Right renal pelvis (tissue), 4 donors: ENCODE data around the gene TRIM71. TPM values are rescaled to one million over a fixed set of nuclear protein-coding genes. Genes with fewer than 3 reads are reported as not detected.
A peak's percentile ranks its signal among the peaks of the same experiment; 100 is the strongest.

ENCODE experiments used
- DNase-seq, 4 donors: peaks; one replicate each; pipeline ENCODE4 v3.0.0-alpha.2; 2013; ENCODE audit warnings: low read depth in 4 of 4, low spot score in 3 of 4, missing footprints in 1 of 4
- polyA plus RNA-seq, 4 donors: library from polyadenylated mRNA; unstranded; fragments of 120-200 nt; gene quantifications; one replicate each; pipeline ENCODE4 v1.2.1, GENCODE V29; 2013; ENCODE audit not compliant: insufficient read length in 4 of 4

The TRIM71 gene
- polyA plus RNA-seq, 4 donors = 6.7 to 8.3 (median 7.2) TPM

DNA sequence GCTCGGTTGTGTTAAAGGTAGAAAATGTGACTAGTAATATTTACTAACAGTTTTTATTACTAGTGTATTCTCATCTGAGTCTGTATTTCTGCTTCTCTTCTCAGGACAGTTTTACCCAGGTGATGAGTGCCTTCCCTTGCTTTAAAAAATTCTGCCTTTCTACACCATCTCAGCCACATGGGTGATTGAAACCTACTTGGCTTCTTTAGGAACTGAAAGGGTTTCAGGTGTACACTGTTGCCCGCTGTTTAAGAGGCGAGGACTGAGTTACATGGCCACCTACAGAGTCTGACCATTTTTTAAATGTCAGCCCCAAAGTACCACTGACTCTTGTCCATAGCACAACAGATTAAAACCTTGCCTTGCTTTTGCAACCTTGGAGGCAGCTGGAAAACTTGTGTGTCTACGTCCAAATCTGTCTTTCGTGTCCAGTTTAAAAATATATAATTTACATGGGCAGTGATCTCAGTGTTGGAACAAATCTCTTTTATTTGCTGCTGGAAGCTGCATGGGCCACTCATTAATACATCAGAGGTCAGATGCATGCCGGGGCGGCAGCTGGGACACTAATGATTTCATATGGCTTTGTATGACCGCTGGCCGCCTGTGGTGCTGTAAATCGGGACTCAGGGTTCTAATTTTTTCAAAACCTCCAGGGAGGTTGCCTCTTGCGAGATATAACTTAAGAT lies 44.6 kb downstream of the TRIM71 start:
- DNase-seq = peak in 3 of 4 donors; percentile 37 to 43 (median 40)

DNA sequence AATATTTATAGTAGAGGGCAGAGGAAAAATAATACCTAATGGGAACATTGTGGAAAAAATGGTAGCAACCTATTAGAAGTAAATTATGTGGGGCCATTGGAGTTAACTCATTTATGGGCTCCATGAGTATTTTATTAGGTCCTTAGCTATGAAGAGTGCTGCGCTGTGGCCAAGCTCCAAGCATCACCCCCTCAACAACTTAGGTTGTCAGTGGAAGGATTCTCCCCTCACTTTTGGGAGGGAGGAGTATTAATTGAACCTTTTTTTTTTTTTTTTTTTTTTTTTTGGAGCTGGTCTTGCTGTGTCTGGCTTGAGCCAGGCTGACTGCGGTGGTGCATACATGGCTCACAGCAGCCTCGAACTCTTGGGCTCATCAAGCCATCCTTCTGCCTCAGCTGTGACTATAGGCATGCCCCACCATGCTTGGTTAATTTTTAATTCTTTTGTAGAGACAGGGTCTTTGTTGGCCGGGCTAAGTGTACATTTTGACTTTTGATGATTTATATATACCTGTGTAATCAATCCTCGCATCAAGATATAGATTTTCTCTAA lies 45.2 kb downstream of the TRIM71 start:
- peak in 2 of 4 donors; percentile 31 to 38 for DNase-seq

DNA sequence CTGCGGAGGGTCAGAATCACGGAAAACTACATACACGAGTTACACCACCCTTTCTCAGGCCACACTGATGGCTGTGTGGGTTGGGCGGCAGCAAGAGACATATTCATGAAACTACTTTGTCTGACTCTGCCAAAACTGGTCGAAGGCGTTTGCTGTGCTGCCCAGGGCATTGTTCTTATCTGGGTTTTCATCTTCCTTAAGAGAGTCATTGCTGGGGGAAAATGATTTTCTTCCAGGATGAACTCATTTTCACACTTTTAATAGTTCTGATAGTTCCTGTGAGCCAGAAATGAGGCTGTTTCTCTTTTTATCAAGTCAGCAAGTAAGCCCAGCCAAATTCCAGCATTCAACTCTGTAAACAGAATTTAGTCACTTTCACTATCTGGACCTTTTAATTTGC lies 47.6 kb downstream of the TRIM71 start:
- no peak for DNase-seq

DNA sequence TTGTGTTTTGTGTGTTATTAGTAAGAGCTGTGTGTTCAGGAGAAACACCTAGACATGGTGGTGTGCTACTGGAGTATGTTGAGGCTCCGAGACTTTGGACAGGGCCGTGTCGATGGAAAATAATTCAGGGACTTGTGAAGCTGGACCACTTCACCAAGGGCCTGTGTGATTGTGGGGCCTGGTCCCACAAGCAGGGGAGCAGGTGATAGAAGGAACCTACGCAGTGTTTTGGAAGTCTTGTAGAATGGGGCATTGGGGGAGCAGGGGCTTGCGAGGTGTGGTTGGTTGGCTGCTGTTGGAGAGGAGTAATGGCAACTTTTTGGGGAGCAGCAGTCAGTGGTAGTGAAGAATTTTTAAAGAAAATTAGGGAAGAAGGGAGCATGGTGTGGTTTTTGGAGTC lies 48.7 kb downstream of the TRIM71 start:
- no peak for DNase-seq

DNA sequence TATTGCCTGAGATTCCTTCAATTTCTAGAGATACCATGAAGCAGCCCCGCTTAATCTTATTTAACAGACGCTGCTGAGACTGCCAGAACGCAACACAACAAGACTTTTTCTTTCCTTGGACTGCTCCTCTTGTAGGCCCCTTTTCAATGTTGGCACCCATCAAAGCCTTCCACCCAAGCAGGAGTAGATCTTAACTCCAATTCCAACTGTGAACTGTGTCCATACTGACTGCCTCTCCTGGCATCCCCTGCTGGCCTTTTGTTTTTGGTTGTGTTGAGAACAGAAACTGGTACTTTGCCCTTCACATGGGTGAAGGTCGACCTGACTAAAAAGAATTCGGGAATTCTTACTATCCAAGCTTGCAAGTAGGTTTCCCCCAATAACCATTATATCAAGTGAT lies 50.2 kb downstream of the TRIM71 start:
- DNase-seq = no peak

DNA sequence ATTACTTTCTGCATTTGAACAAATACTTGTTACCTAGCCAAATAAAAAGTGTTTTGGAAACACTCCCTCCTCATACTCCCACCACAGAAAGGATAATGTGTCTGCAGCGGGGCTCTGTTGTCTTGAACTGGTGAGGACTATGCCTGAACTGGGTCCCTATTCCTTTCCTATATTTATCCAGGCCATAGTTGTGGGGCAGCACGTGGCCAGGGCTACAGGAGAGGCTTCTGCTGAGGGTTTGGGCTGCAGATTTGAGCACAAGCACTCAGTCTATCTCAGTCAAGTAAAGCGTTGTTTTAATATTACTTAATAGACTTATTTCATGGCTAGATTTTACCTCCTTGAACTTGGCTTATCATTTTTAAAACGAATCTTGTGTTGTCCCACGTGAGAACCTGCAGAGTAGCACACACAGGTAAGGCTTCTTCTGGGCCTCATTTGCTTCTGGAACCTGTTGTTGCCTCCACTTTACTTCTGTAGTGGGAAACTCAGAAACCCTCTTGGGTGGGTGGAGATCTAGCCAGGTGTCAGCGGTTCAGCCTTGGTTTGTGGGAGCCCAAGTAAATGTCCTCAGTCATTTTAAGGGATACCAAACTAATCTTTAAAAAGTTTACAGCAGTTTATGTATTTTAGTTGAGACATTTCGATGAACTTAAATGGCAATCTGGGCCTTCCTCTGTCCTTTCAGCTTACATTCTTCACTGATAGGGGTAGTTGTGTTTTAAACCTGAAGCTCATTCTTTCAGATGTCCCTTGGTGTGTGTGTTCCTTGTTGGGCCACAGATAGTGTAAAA lies 51.1 kb downstream of the TRIM71 start:
- DNase-seq = no peak

DNA sequence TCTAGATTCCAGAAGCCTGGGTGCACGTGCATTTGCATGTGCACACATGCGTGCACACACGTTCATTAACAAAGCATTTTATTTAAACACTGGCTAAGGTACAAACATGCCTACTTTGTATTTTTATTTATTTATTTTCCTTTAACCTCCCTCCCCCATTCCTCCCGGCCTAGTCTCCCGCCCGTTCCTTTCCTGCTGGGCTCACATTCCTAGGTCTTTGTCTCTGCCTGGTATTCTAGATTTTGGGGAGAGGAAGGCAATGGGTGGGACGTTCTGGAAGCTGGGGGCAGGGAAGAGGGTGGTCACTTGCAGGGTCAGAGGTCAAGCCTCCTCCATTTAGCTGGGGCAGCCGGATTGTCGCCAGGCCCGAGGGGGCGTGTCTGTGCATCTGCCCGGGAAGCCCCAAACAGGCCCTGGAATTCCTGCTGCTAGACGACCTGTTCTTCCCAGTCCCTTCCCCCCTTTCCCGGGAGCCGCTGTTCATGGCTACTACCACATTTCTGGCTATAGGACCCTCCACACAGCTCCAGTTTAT lies 51.8 kb downstream of the TRIM71 start:
- DNase-seq = no peak

DNA sequence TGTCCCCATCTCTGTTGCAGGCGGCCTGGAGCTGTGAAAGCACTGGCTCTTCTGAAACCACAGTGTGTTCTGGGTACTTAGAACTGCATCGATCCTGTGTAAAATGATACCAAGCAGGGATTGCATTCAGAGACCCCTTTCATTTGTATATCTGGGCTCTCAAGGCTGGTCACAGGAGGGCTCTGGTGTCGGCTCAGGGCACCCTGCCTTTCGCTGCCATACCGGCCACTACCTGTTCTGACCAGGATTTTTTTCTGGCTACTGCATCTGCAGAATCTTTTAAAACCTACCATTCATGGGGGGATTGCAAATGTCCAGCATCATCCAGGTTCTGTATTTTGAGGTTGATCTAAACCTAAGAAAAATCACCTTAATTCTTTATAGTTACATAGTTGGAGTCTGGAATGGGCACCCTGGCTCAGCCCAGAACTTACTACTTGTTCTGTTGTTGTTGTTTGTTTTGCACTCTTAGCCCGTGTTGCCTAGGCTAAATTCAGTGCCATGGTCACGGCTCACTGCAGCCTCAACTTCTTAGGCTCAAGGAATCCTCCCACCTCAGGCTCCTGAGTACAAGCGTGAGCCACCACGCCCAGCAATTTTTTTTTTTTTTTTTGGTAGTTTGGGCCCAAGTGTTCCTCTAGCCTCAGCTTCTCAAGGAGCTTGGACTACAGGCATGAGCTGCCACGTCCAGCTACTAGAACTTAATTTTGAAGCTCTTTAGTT lies 52.7 kb downstream of the TRIM71 start:
- no peak for DNase-seq

DNA sequence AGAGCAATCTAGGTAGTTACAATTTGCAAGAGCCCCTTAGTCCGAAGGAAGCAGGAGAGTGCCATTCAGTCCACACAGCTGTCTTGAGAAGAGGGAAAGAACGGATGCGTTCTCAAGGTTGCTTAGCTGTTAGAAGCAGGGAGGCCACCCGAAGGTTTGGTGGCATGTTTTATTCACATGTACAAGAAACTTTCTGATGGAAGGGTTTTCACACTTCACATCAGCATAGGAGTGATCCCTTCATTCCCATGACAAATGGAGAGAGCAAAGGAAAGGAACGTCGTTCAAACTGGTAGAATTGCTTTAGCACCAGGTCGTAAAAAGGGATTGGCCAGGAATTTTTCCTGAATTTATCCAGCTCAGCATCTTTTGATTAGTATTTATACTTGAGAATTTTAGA lies 53.5 kb downstream of the TRIM71 start:
- DNase-seq = no peak

DNA sequence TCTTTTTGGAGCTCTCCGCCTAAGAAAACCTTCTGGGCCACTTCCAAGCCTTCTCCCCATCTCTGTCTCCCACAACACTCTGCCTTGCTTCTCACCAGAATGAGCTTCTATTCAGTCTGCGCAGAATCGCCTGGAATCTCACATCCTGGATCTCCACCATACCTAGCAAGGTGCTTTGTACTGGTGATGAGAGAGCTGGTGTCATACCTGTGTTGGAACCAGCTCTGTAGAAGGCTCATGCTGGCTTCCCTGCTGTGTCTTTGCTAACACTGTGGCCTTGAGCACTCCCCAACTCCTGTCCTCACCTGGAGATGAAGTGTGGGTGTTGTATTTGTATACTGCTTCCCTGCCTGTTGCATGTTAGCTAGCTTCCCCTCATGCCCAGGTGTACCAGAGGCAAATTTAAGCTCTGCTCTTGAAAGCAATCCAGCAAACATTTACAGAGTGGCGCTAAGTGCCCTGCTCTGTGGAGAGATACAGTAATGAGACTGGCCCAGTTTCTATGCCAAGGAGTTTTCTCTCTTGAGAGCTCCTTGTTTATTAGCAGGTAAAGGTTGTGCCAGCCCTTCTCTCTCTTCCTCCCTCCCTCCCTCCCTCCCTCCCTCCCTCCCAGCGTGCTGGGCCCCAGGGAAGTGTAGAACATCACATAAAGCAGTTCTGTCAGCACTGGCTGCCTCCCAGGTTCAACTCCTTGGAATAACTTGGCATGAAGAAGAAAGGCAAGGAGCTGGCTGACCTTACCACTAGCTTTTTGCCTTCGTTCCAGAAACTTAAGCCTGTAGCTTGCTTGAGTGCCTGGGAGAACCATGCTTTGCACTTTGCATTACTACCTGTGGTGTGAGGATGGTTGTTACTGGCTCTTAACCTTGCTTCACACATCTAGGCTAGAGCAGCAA lies 54.9 kb downstream of the TRIM71 start:
- DNase-seq = no peak

DNA sequence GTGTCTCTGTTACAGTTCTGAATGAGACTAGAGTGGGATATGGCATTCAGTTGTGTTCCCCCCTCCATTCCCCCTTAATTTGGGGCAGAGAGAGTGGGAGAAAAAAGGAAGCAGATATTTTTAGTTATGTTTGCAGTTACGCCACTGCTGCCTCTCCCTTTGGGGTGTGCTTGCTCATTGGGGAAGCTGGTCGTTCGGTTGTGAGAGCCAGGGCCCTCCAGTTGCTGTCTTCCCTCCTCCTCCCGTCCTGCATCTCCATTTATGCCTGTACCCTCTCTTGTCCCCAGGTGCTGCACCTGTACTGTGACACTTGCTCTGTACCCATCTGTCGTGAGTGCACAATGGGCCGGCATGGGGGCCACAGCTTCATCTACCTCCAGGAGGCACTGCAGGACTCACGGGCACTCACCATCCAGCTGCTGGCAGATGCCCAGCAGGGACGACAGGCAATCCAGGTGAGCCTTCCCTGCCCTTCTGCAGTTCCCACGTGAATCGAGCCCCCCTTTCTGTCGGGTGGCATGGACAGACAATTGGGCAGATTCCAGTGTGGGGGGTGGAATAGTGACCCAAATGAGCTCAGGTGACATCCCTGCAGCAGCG lies 55.8 kb downstream of the TRIM71 start:
- no peak for DNase-seq

DNA sequence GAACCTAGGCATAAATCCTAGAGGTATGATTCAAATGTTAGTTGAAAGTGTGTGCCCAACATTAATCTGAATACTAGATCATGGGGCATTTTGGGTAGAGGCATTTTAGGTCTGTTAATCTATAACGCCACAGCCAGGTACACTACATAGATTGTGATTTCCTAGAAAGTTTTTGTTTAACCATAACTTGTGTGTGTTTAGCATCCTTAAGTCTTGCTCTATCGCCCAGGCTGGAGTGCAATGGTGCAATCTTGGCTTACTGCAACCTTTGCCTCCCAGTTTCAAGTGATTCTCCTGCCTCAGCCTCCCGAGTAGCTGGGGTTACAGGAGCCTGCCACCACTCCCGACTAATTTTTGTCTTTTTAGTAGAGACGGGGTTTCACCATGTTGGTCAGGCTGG lies 59.1 kb downstream of the TRIM71 start:
- no peak for DNase-seq

DNA sequence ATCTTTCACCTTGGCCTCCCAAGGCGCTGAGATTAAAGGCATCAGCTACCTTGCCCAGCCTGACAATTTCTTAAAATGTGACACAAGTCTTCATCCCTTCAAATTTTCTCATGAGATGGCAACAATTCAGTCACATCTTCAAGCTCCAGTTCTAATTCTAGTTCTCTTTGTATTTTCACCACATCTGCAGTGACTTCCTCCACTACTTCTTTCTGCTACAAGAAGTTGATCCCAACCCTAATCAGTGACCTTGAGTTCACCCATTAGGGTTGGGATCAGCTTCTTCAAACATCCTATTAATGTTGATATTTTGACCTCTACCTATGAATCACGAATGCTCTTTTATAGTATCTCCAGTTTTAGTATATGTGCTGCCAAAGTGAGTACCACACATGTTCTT lies 59.8 kb downstream of the TRIM71 start:
- DNase-seq = no peak

DNA sequence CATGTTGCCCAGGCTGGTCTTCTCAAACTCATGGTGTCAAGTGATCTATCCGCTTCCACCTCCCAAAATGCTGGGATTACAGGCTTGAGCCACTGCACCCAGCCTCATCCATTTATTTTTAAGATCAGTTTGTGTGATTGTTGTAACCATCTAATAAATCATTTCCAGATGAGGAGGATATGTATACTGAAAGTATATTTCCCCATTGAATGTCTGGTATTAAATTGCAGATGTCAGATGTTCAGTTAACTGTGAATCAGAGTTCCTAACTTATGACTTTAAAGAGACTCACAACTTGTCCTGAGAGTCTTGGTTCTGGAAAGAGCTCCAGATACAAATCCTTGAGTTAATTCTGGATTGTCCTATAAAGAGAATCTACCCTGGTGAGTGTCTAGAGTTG lies 62.4 kb downstream of the TRIM71 start:
- DNase-seq = no peak

DNA sequence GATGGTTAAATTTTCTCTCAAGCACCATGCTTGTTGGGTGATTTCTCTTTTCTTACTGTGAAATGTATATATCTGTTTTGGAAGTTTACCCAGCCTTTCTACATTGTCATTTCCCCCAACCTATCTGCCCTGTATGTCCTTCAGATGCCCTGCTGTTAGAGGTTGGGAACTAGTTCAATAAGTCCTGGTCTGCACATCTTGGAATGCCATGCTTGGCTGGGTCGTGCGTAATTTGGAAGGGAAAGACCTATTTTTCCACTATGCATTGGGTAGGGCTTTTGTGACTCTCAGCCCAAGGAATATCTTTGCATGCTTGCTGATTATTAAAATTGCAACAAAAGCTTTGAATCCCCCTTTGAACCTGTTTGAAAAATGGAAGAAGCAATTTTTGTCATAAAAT lies 63.8 kb downstream of the TRIM71 start:
- DNase-seq = no peak

DNA sequence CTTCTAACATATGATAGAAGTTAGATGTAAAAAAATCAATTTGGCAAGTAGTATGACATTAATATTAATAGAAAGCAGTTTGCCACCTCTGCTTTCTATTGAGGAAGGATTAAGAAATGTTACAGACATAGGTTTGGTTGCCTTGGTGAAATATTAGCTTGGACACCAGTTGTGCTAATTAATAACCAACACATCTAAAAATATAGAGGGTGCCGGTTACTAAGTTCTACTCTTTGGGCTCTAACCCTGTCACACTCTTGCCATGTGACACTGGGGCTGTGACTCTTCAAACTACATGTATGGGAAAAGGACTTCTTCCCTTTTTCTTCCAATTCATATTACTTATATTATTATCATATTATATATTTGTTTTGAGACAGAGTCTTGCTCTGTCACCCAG lies 64.4 kb downstream of the TRIM71 start:
- DNase-seq = no peak

DNA sequence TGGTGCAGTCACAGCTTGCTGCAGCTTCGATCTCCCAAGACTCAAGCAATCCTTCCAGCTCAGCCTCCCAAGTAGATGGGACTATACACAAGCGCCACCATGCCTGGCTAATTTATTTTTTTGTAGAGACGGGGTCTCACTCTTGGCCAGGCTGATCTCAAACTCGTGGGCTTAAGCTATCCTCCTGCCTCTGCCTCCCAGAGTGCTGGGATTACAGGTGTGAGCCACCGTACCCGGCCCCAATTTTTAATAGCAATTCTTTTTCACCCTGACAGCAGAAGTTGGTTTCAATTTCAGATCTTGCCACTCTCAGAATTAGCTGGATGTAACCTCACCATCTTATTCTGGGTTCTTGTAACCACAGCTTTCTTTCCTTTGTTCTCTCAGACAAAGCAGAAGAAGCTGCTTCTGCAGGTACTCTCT lies 64.8 kb downstream of the TRIM71 start:
- no peak for DNase-seq

DNA sequence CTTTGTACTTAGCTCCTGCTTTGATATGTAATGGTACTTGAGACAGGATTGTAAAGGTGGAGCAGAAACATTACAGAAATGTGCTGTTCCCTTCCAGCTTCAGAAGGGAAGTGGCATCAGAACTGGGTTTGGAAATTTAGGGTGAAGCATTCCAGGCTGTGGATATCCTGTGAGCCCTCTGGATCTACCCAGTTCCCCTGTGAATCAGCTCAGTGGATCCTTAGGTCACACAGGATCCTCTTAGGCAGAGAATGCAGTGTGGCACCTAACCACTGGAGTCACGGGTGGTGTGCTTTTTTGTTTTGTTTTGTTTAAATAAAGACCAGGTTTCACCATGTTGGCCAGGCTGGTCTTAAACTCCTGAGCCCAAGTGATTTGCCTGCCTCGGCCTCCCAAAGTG lies 66.0 kb downstream of the TRIM71 start:
- DNase-seq = no peak

DNA sequence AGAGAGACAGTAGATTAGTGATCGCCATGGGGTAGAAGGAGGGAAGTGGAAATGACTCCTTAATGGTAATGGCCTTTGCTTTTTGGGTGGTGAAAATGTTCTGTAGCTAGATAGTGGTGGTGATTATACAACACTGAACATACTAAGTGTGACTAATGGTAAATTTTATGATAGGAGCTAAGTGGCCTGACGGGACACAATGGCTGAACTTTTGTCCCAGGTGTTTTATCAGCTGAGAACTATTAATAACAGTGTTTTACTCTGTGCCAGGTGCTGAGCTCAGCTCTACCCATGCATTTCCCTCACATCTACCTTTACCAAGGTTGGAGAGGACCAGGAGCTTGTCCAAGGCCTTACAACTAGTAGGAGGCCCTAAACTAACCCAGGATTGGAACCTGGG lies 66.8 kb downstream of the TRIM71 start:
- no peak for DNase-seq
